Measurements from ENCODE around the gene PIP5KL1. TPM values are rescaled to one million over a fixed set of nuclear protein-coding genes. Genes with fewer than 3 reads are reported as not detected.

The PIP5KL1 gene
- polyA plus RNA-seq, 1 donor (not counting 4 experiments of a cell fraction or from before 2014, with no cell fraction given): 4.4 TPM

- Histone ChIP-seq H3K4me1 (ENCODE audit: control insufficient read depth, extremely low read depth, insufficient read depth, low read length) (peaks cover 26% of the 10 kb centered on the region), H3K36me3 (ENCODE audit: control insufficient read depth in 2 of 2, extremely low read depth in 1 of 2, insufficient read depth in 2 of 2, low read length in 2 of 2) (no peaks in the 10 kb centered on the region), H3K9me1 (ENCODE audit: control insufficient read depth, extremely low read depth, insufficient read depth, low read length) (no peaks in the 10 kb centered on the region), H3K4me2 (ENCODE audit: control insufficient read depth, extremely low read depth, insufficient read depth, low read depth, low read length) (no peak overlapping the region), H3K79me2 (ENCODE audit: control insufficient read depth, insufficient read depth, low read length) (no peaks in the 10 kb centered on the region), H3K27ac (ENCODE audit: control insufficient read depth, insufficient read depth, low read length) (no peak overlapping the region), H3K9ac (ENCODE audit: control insufficient read depth, extremely low read depth, insufficient read depth, low read length) (no peak overlapping the region), H3K4me3 (ENCODE audit: control insufficient read depth in 2 of 3, extremely low read depth in 1 of 3, insufficient read depth in 2 of 3, low read depth in 1 of 3, low read length in 3 of 3) (no peak overlapping the region), H2AFZ (ENCODE audit: control insufficient read depth, low read length) (no peak overlapping the region), H3K9me3 (ENCODE audit: control insufficient read depth, low read depth, low read length) (no peaks in the 10 kb centered on the region), H3K27me3 (ENCODE audit: control insufficient read depth, extremely low read depth, insufficient read depth, low read length) (no peaks in the 10 kb centered on the region), H4K20me1 (ENCODE audit: control insufficient read depth, extremely low read depth, insufficient read depth, low read length) (no peaks in the 10 kb centered on the region)
- TF ChIP-seq CTCF (optimal IDR thresholded peaks at IDR 0.05 in 1 of 3, IDR thresholded peaks at IDR 0.05 in 1 of 3, conservative IDR thresholded peaks at IDR 0.05 in 1 of 3; ENCODE audit: extremely low read depth in 1 of 3, insufficient read depth in 2 of 3, low read length in 3 of 3) (no peak), EZH2 (IDR thresholded peaks at IDR 0.05; ENCODE audit: low read length) (no peak)
- dilution Hi-C loops (cut with MboI; ENCODE audit: extremely low pct_ligation_motif_present, low sequenced_read_pairs): loop anchor here (25.0 kb wide), 1 partner anchor 133 kb away; the partner anchor contains the start of genes NAIF1 and SLC25A25
- DNase-seq (ENCODE audit: low read depth, low spot score): no peak
- no peak for FAIRE-seq
Observed at GRCh38 chr9:127928676-127929624, 1.6 kb downstream of the PIP5KL1 start.

GRCh38 chr9:127927988-127928675 is 2.4 kb downstream of the PIP5KL1 start:
- peak overlapping the region; percentile 35 for H2AFZ ChIP-seq (ENCODE audit: control insufficient read depth, low read length)
- dilution Hi-C loops (cut with MboI; ENCODE audit: extremely low pct_ligation_motif_present, low sequenced_read_pairs): loop anchor here (25.0 kb wide), 1 partner anchor 134 kb away; the partner anchor contains the start of genes NAIF1 and SLC25A25

More at GRCh38 chr9:127927988-127928675, 2.4 kb downstream of the PIP5KL1 start:
- Histone ChIP-seq H3K27ac (ENCODE audit: control insufficient read depth, insufficient read depth, low read length) (no peak overlapping the region), H3K9me3 (ENCODE audit: control insufficient read depth, low read depth, low read length) (no peaks in the 10 kb centered on the region), H3K9me1 (ENCODE audit: control insufficient read depth, extremely low read depth, insufficient read depth, low read length) (no peaks in the 10 kb centered on the region), H3K4me2 (ENCODE audit: control insufficient read depth, extremely low read depth, insufficient read depth, low read depth, low read length) (peak overlapping the region; percentile 77), H3K79me2 (ENCODE audit: control insufficient read depth, insufficient read depth, low read length) (no peaks in the 10 kb centered on the region), H4K20me1 (ENCODE audit: control insufficient read depth, extremely low read depth, insufficient read depth, low read length) (no peaks in the 10 kb centered on the region), H3K9ac (ENCODE audit: control insufficient read depth, extremely low read depth, insufficient read depth, low read length) (no peak overlapping the region), H3K4me1 (ENCODE audit: control insufficient read depth, extremely low read depth, insufficient read depth, low read length) (peaks cover 33% of the 10 kb centered on the region), H3K4me3 (ENCODE audit: control insufficient read depth in 2 of 3, extremely low read depth in 1 of 3, insufficient read depth in 2 of 3, low read depth in 1 of 3, low read length in 3 of 3) (peak overlapping the region in 2 of 3 experiments; percentile 14 to 26), H3K27me3 (ENCODE audit: control insufficient read depth, extremely low read depth, insufficient read depth, low read length) (no peaks in the 10 kb centered on the region), H3K36me3 (ENCODE audit: control insufficient read depth in 2 of 2, extremely low read depth in 1 of 2, insufficient read depth in 2 of 2, low read length in 2 of 2) (no peaks in the 10 kb centered on the region)
- TF ChIP-seq EZH2 (IDR thresholded peaks at IDR 0.05; ENCODE audit: low read length): no peak
- no peak for TF ChIP-seq CTCF (optimal IDR thresholded peaks at IDR 0.05 in 1 of 3, IDR thresholded peaks at IDR 0.05 in 1 of 3, conservative IDR thresholded peaks at IDR 0.05 in 1 of 3; ENCODE audit: extremely low read depth in 1 of 3, insufficient read depth in 2 of 3, low read length in 3 of 3)
- DNase-seq (ENCODE audit: low read depth, low spot score) (no peak), FAIRE-seq (no peak)

All from keratinocyte (primary cell).